OCI-M1 (cell line): ENCODE results near the gene PFDN6.

Experiments used
- DNase-seq: peaks from one replicate; lab custom pipeline; 2025; lab: John Stamatoyannopoulos, UW

The PFDN6 gene

GRCh38 chr6:33295621-33296369, 6.4 kb downstream of the PFDN6 start:
- no peak for DNase-seq

- DNase-seq = no peak
Measured at GRCh38 chr6:33296797-33297405, 7.5 kb downstream of the PFDN6 start.

- DNase-seq = peak; percentile 74
Measured at GRCh38 chr6:33297406-33297955, 8.1 kb downstream of the PFDN6 start.

GRCh38 chr6:33297956-33298772, 8.8 kb downstream of the PFDN6 start:
- DNase-seq = peak; percentile 85

- DNase-seq = peak; percentile 93
Measured at GRCh38 chr6:33298773-33299236, 9.4 kb downstream of the PFDN6 start, which contains the start of gene RGL2. Gene RGL2, minus strand, starts transcription at chr6:33298942. Its CDS starts 332 bp downstream, at chr6:33298610.

- DNase-seq = peak; percentile 99
Measured at GRCh38 chr6:33299237-33299944, 10.0 kb downstream of the PFDN6 start.

- no peak for DNase-seq
Measured at GRCh38 chr6:33301877-33302276, 12.5 kb downstream of the PFDN6 start.

GRCh38 chr6:33304216-33304615, 14.8 kb downstream of the PFDN6 start:
- no peak for DNase-seq

- DNase-seq = no peak
Measured at GRCh38 chr6:33305052-33305451, 15.7 kb downstream of the PFDN6 start.

GRCh38 chr6:33306356-33306755, 17.0 kb downstream of the PFDN6 start:
- no peak for DNase-seq

GRCh38 chr6:33312361-33313104, 23.1 kb downstream of the PFDN6 start:
- peak; percentile 72 for DNase-seq

GRCh38 chr6:33313105-33313708, 23.8 kb downstream of the PFDN6 start:
- peak; percentile 79 for DNase-seq

GRCh38 chr6:33313709-33314514, 24.5 kb downstream of the PFDN6 start, which contains the start of gene TAPBP:
Gene TAPBP, minus strand, starts transcription at chr6:33314078. Its CDS starts 37 bp downstream, at chr6:33314041.
- peak; percentile 90 for DNase-seq

GRCh38 chr6:33314515-33314942, 25.1 kb downstream of the PFDN6 start:
- DNase-seq = peak; percentile 82

- DNase-seq = peak; percentile 69
Measured at GRCh38 chr6:33314943-33315792, 25.8 kb downstream of the PFDN6 start.

GRCh38 chr6:33315793-33316602, 26.6 kb downstream of the PFDN6 start:
- DNase-seq = no peak

- peak; percentile 49 for DNase-seq
Measured at GRCh38 chr6:33316603-33317418, 27.4 kb downstream of the PFDN6 start.
